Prostate gland (tissue), 2 donors: ENCODE data around the gene LIME1. TPM values are rescaled to one million over a fixed set of nuclear protein-coding genes. Genes with fewer than 3 reads are reported as not detected.

Experiments used
- DNase-seq: peaks from one replicate; pipeline ENCODE4 v3.0.0-alpha.2; 2019; ENCODE audit warnings: low spot score
- H3K27ac ChIP-seq, 2 donors: fragments of 200-600 bp; sonication (generic); 2 replicates each; pipeline ENCODE4 v1.5.1; 2017 to 2019
- H3K27me3 ChIP-seq: fragments of 200-600 bp; sonication (generic); replicated peaks from 2 replicates; pipeline ENCODE4 v1.5.1; 2019; ENCODE audit not compliant: insufficient read depth
- H3K36me3 ChIP-seq, 2 donors: fragments of 200-600 bp; sonication (generic); 1 replicate in 1 of 2; 2 replicates in 1 of 2; pipeline versions ENCODE4 v1.5.1 to v1.8.1; 2017 to 2019
- H3K4me1 ChIP-seq: fragments of 200-600 bp; sonication (generic); replicated peaks from 2 replicates; pipeline ENCODE4 v1.5.1; 2019
- H3K4me3 ChIP-seq, 2 donors: fragments of 200-600 bp; sonication (generic); 2 replicates each; pipeline ENCODE4 v1.5.1; 2017 to 2019
- H3K9me3 ChIP-seq: fragments of 200-600 bp; sonication (generic); 2 replicates; pipeline ENCODE4 v1.5.1; 2017
- CTCF ChIP-seq, 4 experiments: fragments of 200-600 bp in 2 of 4; fragments of 450-650 bp in 2 of 4; sonication (generic) in 2 of 4; IDR thresholded peaks; 1 replicate in 3 of 4; 2 replicates in 1 of 4; pipeline ENCODE4 v1.5.1; 2016 to 2019; ENCODE audit warnings: antibody characterized with exemption in 4 of 4, mild to moderate bottlenecking in 2 of 4, moderate library complexity in 2 of 4
- POLR2A ChIP-seq: fragments of 450-650 bp; IDR thresholded peaks from one replicate; pipeline ENCODE4 v1.6.1; 2016; ENCODE audit warnings: antibody characterized with exemption, mild to moderate bottlenecking
- POLR2AphosphoS5 ChIP-seq: sonication (generic); formaldehyde crosslinking; IDR thresholded peaks from one replicate; pipeline ENCODE4 v1.6.1; 2017; ENCODE audit warnings: antibody characterized with exemption
- whole genome bisulfite sequencing: methylation state at CpG from one replicate; pipeline ENCODE4 v1.1.5; 2018; 5-methylcytosine and 5-hydroxymethylcytosine counted together
- intact Hi-C: fragments of 100-400 bp; cut with DNase I; formaldehyde crosslinking; loops from one replicate; pipeline ENCODE4 v1.14.2; 2022
- total RNA-seq, 2 donors: library from RNA; depleted of rRNA; stranded (reverse); fragments of >200 nt; gene quantifications; one replicate each; pipeline ENCODE4 v1.1.0, GENCODE V29; 2016

LIME1 gene
- total RNA-seq, 2 donors from 2014 or later, result 35.0 to 44.4 TPM

DNA sequence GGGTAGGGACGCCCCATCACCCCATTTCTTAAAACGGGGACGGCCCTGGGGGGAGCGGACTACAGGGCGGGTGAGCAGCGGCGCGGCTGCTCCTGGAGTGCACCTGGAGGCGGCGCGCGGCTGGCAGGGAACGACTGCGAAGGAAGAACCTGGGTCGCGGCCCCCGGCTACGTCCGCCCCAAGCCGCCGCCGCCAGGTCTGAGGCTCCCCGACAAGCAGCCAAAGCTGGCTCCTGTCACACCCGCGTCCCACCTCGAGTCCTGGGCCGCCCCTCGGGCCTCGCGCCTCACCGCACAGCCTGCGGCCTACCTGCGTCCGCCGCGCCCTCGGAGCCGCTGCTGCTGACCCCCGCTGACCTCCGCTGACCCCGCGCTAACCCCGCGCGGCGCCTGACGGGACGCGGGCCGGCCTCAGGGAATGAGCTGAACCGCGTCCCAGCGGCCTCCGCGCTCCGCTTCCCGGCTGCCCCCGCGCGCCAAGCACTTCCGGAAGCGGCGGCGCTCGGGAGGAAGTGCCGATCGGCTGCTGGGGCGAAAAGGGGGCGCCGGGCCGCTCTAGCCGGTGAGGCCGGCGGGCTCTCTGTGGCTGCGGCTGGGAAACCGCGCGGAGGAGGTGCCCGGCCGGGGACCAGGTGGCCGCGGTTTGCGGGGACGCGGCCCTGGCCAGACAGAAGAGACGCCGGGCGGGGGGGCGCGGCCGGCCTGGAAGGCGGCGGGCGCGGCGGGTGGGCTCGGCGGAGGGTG, 28.7 kb upstream of the LIME1 start, which contains the start of the genes ARFRP1 and ZGPAT:
Gene ARFRP1 (minus strand): TSS at position 419 of the 743 bp plus-strand sequence. CDS start 885 bp downstream, outside the sequence.
Gene ZGPAT (plus strand): TSS at position 482 of the 743 bp plus-strand sequence. CDS start 542 bp downstream, outside the sequence.
- H3K36me3 ChIP-seq, result peaks cover 0 to 23% of the 10 kb centered on the region in 2 donors
- H3K9me3 ChIP-seq, result no peaks in the 10 kb centered on the region
- H3K27me3 ChIP-seq, result no peaks in the 10 kb centered on the region
- WGBS, result under 1% methylated on average over 57 of the region's 98 CpGs
- DNase-seq, result peak; percentile 73
- H3K4me1 ChIP-seq, result peaks cover 17% of the 10 kb centered on the region
- TF ChIP-seq CTCF (IDR thresholded peaks at IDR 0.05) (peak in 1 of 4 experiments; percentile 24), POLR2A (peak; percentile 56), POLR2AphosphoS5 (peak; percentile 79)
- peak within 1 kb of the TSS; percentile 70 to 73 for H3K27ac ChIP-seq
- peak within 1 kb of the TSS; percentile 84 to 91 for H3K4me3 ChIP-seq
- intact Hi-C loops, result loop anchor here (2.0 to 5.0 kb wide), 2 partner anchors 31 to 50 kb away; partner anchors contain the start of genes RTEL1 and SLC2A4RG

DNA sequence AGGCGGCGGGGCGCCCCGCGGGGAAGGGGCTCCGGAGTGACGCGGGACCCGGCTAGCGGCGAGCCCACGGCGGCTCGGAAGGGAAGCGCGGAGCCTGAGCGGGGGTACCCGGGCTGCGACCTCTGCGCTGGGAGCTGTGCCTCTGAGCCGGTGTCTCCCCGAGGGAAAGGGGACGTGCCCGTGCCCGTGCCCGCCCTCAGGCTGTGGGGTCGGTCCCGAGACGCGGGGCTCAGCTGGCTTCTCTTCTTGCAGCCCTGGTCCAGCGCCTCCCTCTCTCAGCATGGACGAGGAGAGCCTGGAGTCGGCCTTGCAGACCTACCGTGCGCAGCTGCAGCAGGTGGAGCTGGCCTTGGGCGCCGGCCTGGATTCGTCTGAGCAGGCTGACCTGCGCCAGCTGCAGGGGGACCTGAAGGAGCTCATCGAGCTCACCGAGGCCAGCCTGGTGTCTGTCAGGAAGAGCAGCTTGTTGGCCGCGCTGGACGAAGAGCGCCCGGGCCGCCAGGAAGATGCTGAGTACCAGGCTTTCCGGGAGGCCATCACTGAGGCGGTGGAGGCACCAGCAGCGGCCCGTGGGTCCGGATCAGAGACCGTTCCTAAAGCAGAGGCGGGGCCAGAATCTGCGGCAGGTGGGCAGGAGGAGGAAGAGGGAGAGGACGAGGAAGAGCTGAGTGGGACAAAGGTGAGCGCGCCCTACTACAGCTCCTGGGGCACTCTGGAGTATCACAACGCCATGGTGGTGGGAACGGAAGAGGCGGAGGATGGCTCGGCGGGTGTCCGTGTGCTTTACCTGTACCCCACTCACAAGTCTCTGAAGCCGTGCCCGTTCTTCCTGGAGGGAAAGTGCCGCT, 27.9 kb upstream of the LIME1 start:
- intact Hi-C loops, result loop anchor here (2.0 to 5.0 kb wide), 2 partner anchors 30 to 51 kb away; partner anchors contain the start of genes RTEL1 and SLC2A4RG
- no peak for DNase-seq
- WGBS, result 33% methylated on average over 35 of the region's 67 CpGs
- H3K4me1 ChIP-seq, result peaks cover 17% of the 10 kb centered on the region
- H3K36me3 ChIP-seq, result peaks cover 0 to 21% of the 10 kb centered on the region in 2 donors
- TF ChIP-seq POLR2AphosphoS5, result no peak
- TF ChIP-seq POLR2A, result no peak
- TF ChIP-seq CTCF (IDR thresholded peaks at IDR 0.05), result no peak
- H3K27ac ChIP-seq, result peak overlapping the region; percentile 70 to 73
- H3K4me3 ChIP-seq, result peak overlapping the region; percentile 84 to 91
- no peaks in the 10 kb centered on the region for H3K27me3 ChIP-seq
- no peaks in the 10 kb centered on the region for H3K9me3 ChIP-seq

GRCh38 chr20:63709149-63709527, 27.3 kb upstream of the LIME1 start:
- 92% methylated on average over 17 of the region's 17 CpGs for WGBS
- no peaks in the 10 kb centered on the region for H3K9me3 ChIP-seq
- H3K4me3 ChIP-seq, result no peak overlapping the region
- no peak for DNase-seq
- H3K27me3 ChIP-seq, result no peaks in the 10 kb centered on the region
- intact Hi-C loops, result loop anchor here (2.0 to 5.0 kb wide), 2 partner anchors 30 to 52 kb away; partner anchors contain the start of genes RTEL1 and SLC2A4RG
- peaks cover 0 to 15% of the 10 kb centered on the region in 2 donors for H3K36me3 ChIP-seq
- TF ChIP-seq POLR2AphosphoS5, result no peak
- H3K27ac ChIP-seq, result no peak overlapping the region
- peaks cover 17% of the 10 kb centered on the region for H3K4me1 ChIP-seq

- intact Hi-C loops, result no loop called here
- Histone ChIP-seq H3K36me3 (no peaks in the 10 kb centered on the region), H3K9me3 (no peaks in the 10 kb centered on the region), H3K4me1 (peaks cover 17% of the 10 kb centered on the region), H3K27me3 (no peaks in the 10 kb centered on the region), H3K4me3 (no peak overlapping the region), H3K27ac (no peak overlapping the region)
- TF ChIP-seq POLR2A, result no peak
- TF ChIP-seq CTCF (IDR thresholded peaks at IDR 0.05), result no peak
- no peak for TF ChIP-seq POLR2AphosphoS5
- no peak for DNase-seq
- WGBS, result 85% methylated on average over 12 of the region's 12 CpGs
Measured at GRCh38 chr20:63711085-63711645, 25.3 kb upstream of the LIME1 start.

DNA sequence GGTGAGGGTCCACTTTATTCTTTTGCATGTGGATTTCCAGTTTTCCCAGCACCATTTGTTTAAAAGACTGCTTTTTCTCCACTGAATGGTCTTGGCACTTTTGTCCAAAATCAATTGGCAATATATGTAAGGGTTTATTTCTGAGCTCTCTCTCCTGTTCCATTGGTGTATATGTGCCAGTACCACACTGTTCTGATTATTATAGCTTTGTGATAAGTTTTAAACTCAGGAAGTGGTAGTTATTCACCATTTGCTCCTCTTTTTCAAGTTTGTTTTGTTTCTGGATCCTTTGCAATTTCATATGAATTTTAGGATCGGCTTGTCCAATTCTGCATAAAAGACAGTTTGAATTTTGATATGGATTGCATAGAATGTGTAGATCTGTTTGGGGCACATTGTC, 24.3 kb upstream of the LIME1 start:
- 98% methylated on average over 1 of the region's 1 CpG for WGBS
- Histone ChIP-seq H3K4me3 (no peak overlapping the region), H3K4me1 (peaks cover 9% of the 10 kb centered on the region), H3K27ac (no peak overlapping the region), H3K9me3 (no peaks in the 10 kb centered on the region), H3K27me3 (no peaks in the 10 kb centered on the region), H3K36me3 (no peaks in the 10 kb centered on the region)
- no peak for DNase-seq
- no peak for TF ChIP-seq POLR2A
- TF ChIP-seq CTCF (IDR thresholded peaks at IDR 0.05), result no peak
- no peak for TF ChIP-seq POLR2AphosphoS5
- intact Hi-C loops, result no loop called here
